Activated B cell treated with CpG ODN at 0.5 μM for 24 hours (primary cell): ENCODE data around the gene MRPL54. TPM values are rescaled to one million over a fixed set of nuclear protein-coding genes. Genes with fewer than 3 reads are reported as not detected.

ENCODE experiments used
- ATAC-seq: fragments of 200-7000 bp; cut with Tn5 transposase; one replicate; pipeline ENCODE4 v1.10.0; 2021; ENCODE audit warnings: low read depth, mild to moderate bottlenecking, moderate library complexity
- CTCF ChIA-PET: fragments of 350-600 bp; sonication (Branson Sonifier 250); formaldehyde crosslinking; loops from one replicate; lab custom pipeline; 2021; ENCODE audit warnings: antibody characterized with exemption; lab: Charles Lee
- POLR2A ChIA-PET: fragments of 350-600 bp; sonication (Branson Sonifier 250); formaldehyde crosslinking; loops from one replicate; lab custom pipeline; 2021; ENCODE audit warnings: antibody characterized with exemption; lab: Charles Lee
- DNase-seq: peaks from one replicate; pipeline ENCODE4 v3.0.0; 2022
- H3K27ac Mint-ChIP-seq: one replicate; pipeline ENCODE4 v1.8.0; 2020; ENCODE audit warnings: mixed read lengths
- H3K27me3 Mint-ChIP-seq: one replicate; pipeline ENCODE4 v1.8.0; 2021; ENCODE audit warnings: mixed read lengths
- H3K36me3 Mint-ChIP-seq: one replicate; pipeline ENCODE4 v1.8.0; 2021; ENCODE audit warnings: low read depth, mixed read lengths
- H3K4me1 Mint-ChIP-seq: one replicate; pipeline ENCODE4 v1.8.0; 2021; ENCODE audit warnings: mixed read lengths
- H3K4me3 Mint-ChIP-seq: one replicate; pipeline ENCODE4 v1.8.0; 2020; ENCODE audit warnings: mild to moderate bottlenecking, mixed read lengths
- H3K9me3 Mint-ChIP-seq: one replicate; pipeline ENCODE4 v1.8.0; 2020; ENCODE audit warnings: mixed read lengths
- intact Hi-C: fragments of 100-400 bp; cut with micrococcal nuclease; formaldehyde crosslinking; loops from one replicate; pipeline ENCODE4 v1.15.1; 2024
- total RNA-seq: library from RNA; stranded (reverse); gene quantifications from 2 replicates; pipeline ENCODE4 v1.2.3, GENCODE V29; 2022
- TF ChIP-seq, protein P1 (sequence below): fragments of 200-600 bp; IDR thresholded peaks from one replicate; pipeline ENCODE4 v1.8.0; 2022; ENCODE audit warnings: antibody characterized with exemption, mild to moderate bottlenecking

The MRPL54 gene
- total RNA-seq, 1 donor from 2014 or later: 81.2 TPM

DNA sequence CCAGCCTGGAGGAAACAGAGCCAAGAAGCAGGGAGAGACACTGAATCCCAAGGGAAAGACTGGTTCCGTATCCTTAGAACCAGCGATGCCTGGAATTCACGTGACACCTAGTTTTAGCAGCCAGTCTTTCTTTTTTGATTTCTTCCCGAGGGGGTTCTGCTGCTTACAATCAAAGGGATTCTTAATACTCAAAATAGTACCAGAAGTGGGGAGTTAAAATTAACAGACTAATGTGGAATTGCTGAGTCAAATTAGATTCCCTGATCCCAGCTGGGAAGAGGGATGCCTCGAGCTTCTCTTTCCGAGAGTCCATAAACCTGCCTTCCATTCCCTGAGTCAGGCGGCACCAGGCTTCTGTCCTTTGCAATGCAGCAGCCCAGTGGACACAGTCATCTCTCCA is 28.5 kb downstream of the MRPL54 start:
- CTCF ChIA-PET: no interaction called here
- Mint-ChIP-seq H3K27me3 (peaks cover 1% of the 10 kb centered on the region), H3K4me3 (no peak overlapping the region), H3K36me3 (no peaks in the 10 kb centered on the region), H3K27ac (no peak overlapping the region), H3K4me1 (peaks cover 8% of the 10 kb centered on the region), H3K9me3 (peaks cover 8% of the 10 kb centered on the region)
- POLR2A ChIA-PET: no interaction called here
- DNase-seq (no peak), ATAC-seq (no peak)
- intact Hi-C loops: no loop called here
- TF ChIP-seq, protein P1, sequence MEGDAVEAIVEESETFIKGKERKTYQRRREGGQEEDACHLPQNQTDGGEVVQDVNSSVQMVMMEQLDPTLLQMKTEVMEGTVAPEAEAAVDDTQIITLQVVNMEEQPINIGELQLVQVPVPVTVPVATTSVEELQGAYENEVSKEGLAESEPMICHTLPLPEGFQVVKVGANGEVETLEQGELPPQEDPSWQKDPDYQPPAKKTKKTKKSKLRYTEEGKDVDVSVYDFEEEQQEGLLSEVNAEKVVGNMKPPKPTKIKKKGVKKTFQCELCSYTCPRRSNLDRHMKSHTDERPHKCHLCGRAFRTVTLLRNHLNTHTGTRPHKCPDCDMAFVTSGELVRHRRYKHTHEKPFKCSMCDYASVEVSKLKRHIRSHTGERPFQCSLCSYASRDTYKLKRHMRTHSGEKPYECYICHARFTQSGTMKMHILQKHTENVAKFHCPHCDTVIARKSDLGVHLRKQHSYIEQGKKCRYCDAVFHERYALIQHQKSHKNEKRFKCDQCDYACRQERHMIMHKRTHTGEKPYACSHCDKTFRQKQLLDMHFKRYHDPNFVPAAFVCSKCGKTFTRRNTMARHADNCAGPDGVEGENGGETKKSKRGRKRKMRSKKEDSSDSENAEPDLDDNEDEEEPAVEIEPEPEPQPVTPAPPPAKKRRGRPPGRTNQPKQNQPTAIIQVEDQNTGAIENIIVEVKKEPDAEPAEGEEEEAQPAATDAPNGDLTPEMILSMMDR: no peak

- CTCF ChIA-PET: no interaction called here
- POLR2A ChIA-PET: interaction anchor here (0.6 kb wide), 1 partner anchor 133 kb away, joined by 3 read pairs; no protein-coding TSS in a partner anchor
- ATAC-seq (no peak), DNase-seq (no peak)
- intact Hi-C loops: no loop called here
- H3K27me3 Mint-ChIP-seq: peaks cover 1% of the 10 kb centered on the region
- H3K27ac Mint-ChIP-seq: no peak overlapping the region
- TF ChIP-seq, protein P1: no peak
- peaks cover 6% of the 10 kb centered on the region for H3K4me1 Mint-ChIP-seq
- peaks cover 14% of the 10 kb centered on the region for H3K9me3 Mint-ChIP-seq
- H3K4me3 Mint-ChIP-seq: no peak overlapping the region
- H3K36me3 Mint-ChIP-seq: no peaks in the 10 kb centered on the region
Observed at GRCh38 chr19:3792114-3792513, 29.6 kb downstream of the MRPL54 start.

DNA sequence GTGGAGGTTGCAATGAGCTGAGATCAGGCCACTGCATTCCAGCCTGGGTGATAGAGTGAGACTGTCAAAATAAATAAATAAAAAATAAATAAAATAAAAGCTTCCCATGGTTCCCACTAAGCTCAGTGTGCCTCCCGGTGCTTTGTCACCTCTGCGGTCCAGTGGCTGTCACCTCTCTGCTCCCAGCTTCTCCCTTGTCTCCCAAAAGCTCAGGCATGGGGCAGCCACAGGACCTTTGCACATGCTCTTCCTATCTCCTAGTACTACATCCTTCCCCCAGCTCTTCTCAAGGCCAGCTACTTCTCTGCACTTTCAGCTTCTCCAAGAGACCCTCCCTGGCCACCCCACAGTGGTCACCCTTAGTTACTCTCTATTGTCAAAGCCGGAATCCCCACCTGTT is 31.3 kb downstream of the MRPL54 start:
- Mint-ChIP-seq H3K9me3 (peaks cover 14% of the 10 kb centered on the region), H3K36me3 (no peaks in the 10 kb centered on the region), H3K4me3 (no peak overlapping the region), H3K4me1 (peaks cover 8% of the 10 kb centered on the region), H3K27me3 (peaks cover 1% of the 10 kb centered on the region), H3K27ac (no peak overlapping the region)
- ChIA-PET CTCF (interaction anchor here (0.6 kb wide), 1 partner anchor 1056 kb away, joined by 3 read pairs; no protein-coding TSS in a partner anchor), POLR2A (interaction anchor here (0.7 kb wide), 1 partner anchor 1253 kb away, joined by 3 read pairs; no protein-coding TSS in a partner anchor)
- ATAC-seq (no peak), DNase-seq (no peak)
- TF ChIP-seq, protein P1: no peak
- intact Hi-C loops: no loop called here

DNA sequence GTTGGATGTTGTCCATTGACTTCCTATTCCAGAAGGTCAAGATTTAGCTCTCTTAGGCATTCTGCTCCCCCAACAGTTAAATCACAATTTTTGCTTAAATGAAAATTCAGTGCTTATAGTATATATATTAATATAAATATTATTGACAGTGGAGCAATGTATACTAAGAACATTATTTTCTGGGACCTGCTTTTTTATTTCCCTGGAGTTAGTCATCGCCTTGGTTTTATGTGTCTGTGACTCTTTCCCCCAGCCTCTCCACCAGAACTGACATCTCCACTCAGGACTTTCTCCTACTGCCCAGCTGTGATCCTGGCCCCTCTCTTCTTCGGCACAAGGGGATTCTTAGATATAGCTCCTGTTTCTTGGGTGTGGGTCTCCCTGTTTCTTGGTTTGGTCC is 33.9 kb downstream of the MRPL54 start:
- ATAC-seq: no peak
- H3K27me3 Mint-ChIP-seq: peaks cover 5% of the 10 kb centered on the region
- no peaks in the 10 kb centered on the region for H3K36me3 Mint-ChIP-seq
- peaks cover 9% of the 10 kb centered on the region for H3K4me1 Mint-ChIP-seq
- ChIA-PET CTCF (no interaction called here), POLR2A (interaction anchor here (0.7 to 1.7 kb wide), 2 partner anchors 12 to 34 kb away, joined by 3 to 9 read pairs; partner anchors contain the start of gene MRPL54)
- DNase-seq: no peak
- H3K9me3 Mint-ChIP-seq: peaks cover 10% of the 10 kb centered on the region
- no peak overlapping the region for H3K27ac Mint-ChIP-seq
- H3K4me3 Mint-ChIP-seq: no peak overlapping the region
- intact Hi-C loops: no loop called here
- TF ChIP-seq, protein P1: no peak

- DNase-seq (no peak), ATAC-seq (no peak)
- Mint-ChIP-seq H3K27ac (no peak overlapping the region), H3K4me1 (peaks cover 18% of the 10 kb centered on the region), H3K36me3 (no peaks in the 10 kb centered on the region), H3K4me3 (no peak overlapping the region), H3K9me3 (peaks cover 9% of the 10 kb centered on the region), H3K27me3 (peaks cover 9% of the 10 kb centered on the region)
- intact Hi-C loops: no loop called here
- ChIA-PET CTCF (no interaction called here), POLR2A (no interaction called here)
- TF ChIP-seq, protein P1: no peak
Observed at GRCh38 chr19:3798137-3798536, 35.7 kb downstream of the MRPL54 start.
